ENCODE results near the gene WDR72. TPM values are rescaled to one million over a fixed set of nuclear protein-coding genes. Genes with fewer than 3 reads are reported as not detected.

The WDR72 gene
- total and polyA plus RNA-seq, 2 of the 8 experiments (the other 6 are each of a cell fraction or from before 2014, with no cell fraction given) = 1.2 to 1.9 TPM

DNA sequence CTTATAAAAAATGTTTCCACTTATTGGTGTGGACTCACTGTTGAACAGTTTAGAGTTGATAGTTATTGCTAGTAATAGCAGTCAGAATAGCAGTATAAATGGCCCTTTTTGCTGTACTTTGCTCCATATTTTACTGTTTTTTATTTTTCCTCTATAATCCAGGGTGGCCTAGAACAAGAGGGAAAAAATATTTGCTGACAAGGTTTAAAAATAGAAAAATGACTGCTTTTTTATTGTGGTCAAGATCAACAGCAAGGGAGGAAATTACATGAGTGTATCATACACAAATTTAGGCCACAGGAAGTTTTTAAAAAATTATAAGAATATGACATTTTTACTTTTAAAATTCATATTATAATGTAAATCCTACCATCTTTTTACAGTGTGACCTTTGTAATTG lies 269.1 kb downstream of the WDR72 start:
- no peak for DNase-seq (ENCODE audit: low read depth in 1 of 2, low spot score in 2 of 2)
- Histone ChIP-seq H2AK5ac (ENCODE audit: low read depth, low read length) (no peak overlapping the region), H3K23me2 (ENCODE audit: low read depth, low read length) (no peaks in the 10 kb centered on the region), H3K36me3 (ENCODE audit: control insufficient read depth in 2 of 4, insufficient read depth in 4 of 4, low read length in 3 of 4) (no peaks in the 10 kb centered on the region), H2BK15ac (ENCODE audit: low read length) (no peak overlapping the region), H3K56ac (replicated peaks; ENCODE audit: insufficient read length, low read depth, low read length) (no peak overlapping the region), H2BK12ac (ENCODE audit: low read depth, low read length) (no peak overlapping the region), H3K4me2 (ENCODE audit: insufficient read depth in 1 of 2, low read depth in 2 of 2, low read length in 2 of 2) (no peak overlapping the region), H2BK20ac (ENCODE audit: low read length) (no peak overlapping the region), H3K27ac (ENCODE audit: low read depth, low read length) (no peak overlapping the region), H2BK120ac (replicated peaks; ENCODE audit: low read depth, low read length) (no peak overlapping the region), H3K14ac (ENCODE audit: insufficient read length) (no peak overlapping the region), H4K20me1 (replicated peaks in 1 of 2; ENCODE audit: control insufficient read depth in 1 of 2, insufficient read depth in 2 of 2, low read length in 2 of 2) (no peaks in the 10 kb centered on the region), H3K9ac (replicated peaks in 1 of 4; ENCODE audit: extremely low read depth in 1 of 4, low read depth in 3 of 4, low read length in 3 of 4) (no peak overlapping the region), H3K79me1 (ENCODE audit: low read depth, low read length) (no peaks in the 10 kb centered on the region), H4K8ac (ENCODE audit: extremely low read depth, insufficient read depth, low read length) (no peak overlapping the region), H2BK5ac (ENCODE audit: low read depth, low read length) (no peak overlapping the region), H2AFZ (ENCODE audit: low read length) (no peak overlapping the region), H3K9me3 (ENCODE audit: insufficient read depth in 2 of 2, low read depth in 1 of 2, low read length in 1 of 2) (no peaks in the 10 kb centered on the region), H3K4me1 (replicated peaks in 1 of 4; ENCODE audit: control insufficient read depth in 3 of 4, insufficient read depth in 4 of 4, low read length in 3 of 4) (no peaks in the 10 kb centered on the region), H4K5ac (ENCODE audit: insufficient read length, low read depth, low read length) (no peak overlapping the region), H3K18ac (ENCODE audit: extremely low read depth, low read length) (no peak overlapping the region), H3K4me3 (ENCODE audit: extremely low read depth in 1 of 4, insufficient read depth in 2 of 4, low read depth in 3 of 4, low read length in 4 of 4) (no peak overlapping the region), H3K23ac (ENCODE audit: insufficient read length) (no peak overlapping the region), H3K27me3 (replicated peaks in 1 of 4; ENCODE audit: control insufficient read depth in 3 of 4, extremely low read depth in 1 of 4, insufficient read depth in 3 of 4, low read length in 3 of 4) (no peaks in the 10 kb centered on the region), H4K91ac (replicated peaks; ENCODE audit: insufficient read length, low read length) (no peak overlapping the region), H3K79me2 (ENCODE audit: control insufficient read depth in 1 of 2, insufficient read depth in 2 of 2, low read length in 2 of 2) (no peaks in the 10 kb centered on the region), H3K4ac (replicated peaks; ENCODE audit: insufficient read length, low read depth, low read length) (no peak overlapping the region)
- CTCF ChIA-PET (ENCODE audit: partially characterized antibody) = no interaction called here
- POLR2A ChIA-PET (ENCODE audit: partially characterized antibody) = no interaction called here
- FAIRE-seq = no peak
- no peak for TF ChIP-seq RNF2 (IDR thresholded peaks at IDR 0.05; ENCODE audit: borderline replicate concordance, low read depth, low read length, missing control alignments, poor library complexity, severe bottlenecking)
- TF ChIP-seq, protein P1, sequence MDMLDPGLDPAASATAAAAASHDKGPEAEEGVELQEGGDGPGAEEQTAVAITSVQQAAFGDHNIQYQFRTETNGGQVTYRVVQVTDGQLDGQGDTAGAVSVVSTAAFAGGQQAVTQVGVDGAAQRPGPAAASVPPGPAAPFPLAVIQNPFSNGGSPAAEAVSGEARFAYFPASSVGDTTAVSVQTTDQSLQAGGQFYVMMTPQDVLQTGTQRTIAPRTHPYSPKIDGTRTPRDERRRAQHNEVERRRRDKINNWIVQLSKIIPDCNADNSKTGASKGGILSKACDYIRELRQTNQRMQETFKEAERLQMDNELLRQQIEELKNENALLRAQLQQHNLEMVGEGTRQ (IDR thresholded peaks at IDR 0.05; ENCODE audit: low read length) = no peak
- no peak for TF ChIP-seq POU5F1 (IDR thresholded peaks at IDR 0.05; ENCODE audit: low read depth, low read length)
- TF ChIP-seq RFX5 (IDR thresholded peaks at IDR 0.05; ENCODE audit: borderline replicate concordance, low read depth, low read length) = no peak
- TF ChIP-seq TAF1 (IDR thresholded peaks at IDR 0.05; ENCODE audit: low read depth, low read length) = no peak
